Measurements from ENCODE around the gene TOMM7.
"Not testable (repeated sequence)": the region's sequence is repeated elsewhere in the genome, so short reads cannot be mapped to it uniquely, and the experiment has no call there.

Gene TOMM7

GRCh38 chr7:22850394-22850793 lies 27.7 kb upstream of the TOMM7 start:
- not testable (repeated sequence) for H3K9ac ChIP-seq (ENCODE audit: low read length); H3K27me3 ChIP-seq (ENCODE audit: control insufficient read depth, insufficient read depth, low read length); H3K4me3 ChIP-seq (ENCODE audit: low read length); H3K4me1 ChIP-seq (ENCODE audit: control insufficient read depth, insufficient read depth, low read length); H3K9me3 ChIP-seq (ENCODE audit: control insufficient read depth, low read length); H3K36me3 ChIP-seq (ENCODE audit: control insufficient read depth, insufficient read depth, low read length)

GRCh38 chr7:22849662-22850061 lies 27.0 kb upstream of the TOMM7 start:
- no peaks in the 10 kb centered on the region for H3K4me1 ChIP-seq (ENCODE audit: control insufficient read depth, insufficient read depth, low read length)
- no peak overlapping the region for H3K9ac ChIP-seq (ENCODE audit: low read length)
- no peaks in the 10 kb centered on the region for H3K9me3 ChIP-seq (ENCODE audit: control insufficient read depth, low read length)
- H3K4me3 ChIP-seq (ENCODE audit: low read length), result no peak overlapping the region
- H3K27me3 ChIP-seq (ENCODE audit: control insufficient read depth, insufficient read depth, low read length), result peaks cover 6% of the 10 kb centered on the region
- H3K36me3 ChIP-seq (ENCODE audit: control insufficient read depth, insufficient read depth, low read length), result no peaks in the 10 kb centered on the region

GRCh38 chr7:22849172-22849571 lies 26.5 kb upstream of the TOMM7 start:
- no peaks in the 10 kb centered on the region for H3K4me1 ChIP-seq (ENCODE audit: control insufficient read depth, insufficient read depth, low read length)
- no peak overlapping the region for H3K4me3 ChIP-seq (ENCODE audit: low read length)
- H3K27me3 ChIP-seq (ENCODE audit: control insufficient read depth, insufficient read depth, low read length), result peaks cover 6% of the 10 kb centered on the region
- no peaks in the 10 kb centered on the region for H3K9me3 ChIP-seq (ENCODE audit: control insufficient read depth, low read length)
- no peak overlapping the region for H3K9ac ChIP-seq (ENCODE audit: low read length)
- H3K36me3 ChIP-seq (ENCODE audit: control insufficient read depth, insufficient read depth, low read length), result no peaks in the 10 kb centered on the region

- H3K4me1 ChIP-seq (ENCODE audit: control insufficient read depth, insufficient read depth, low read length), result no peaks in the 10 kb centered on the region
- H3K9ac ChIP-seq (ENCODE audit: low read length), result no peak overlapping the region
- H3K4me3 ChIP-seq (ENCODE audit: low read length), result no peak overlapping the region
- no peaks in the 10 kb centered on the region for H3K9me3 ChIP-seq (ENCODE audit: control insufficient read depth, low read length)
- no peaks in the 10 kb centered on the region for H3K27me3 ChIP-seq (ENCODE audit: control insufficient read depth, insufficient read depth, low read length)
- H3K36me3 ChIP-seq (ENCODE audit: control insufficient read depth, insufficient read depth, low read length), result no peaks in the 10 kb centered on the region
Measured at GRCh38 chr7:22846961-22847360, 24.3 kb upstream of the TOMM7 start.

DNA sequence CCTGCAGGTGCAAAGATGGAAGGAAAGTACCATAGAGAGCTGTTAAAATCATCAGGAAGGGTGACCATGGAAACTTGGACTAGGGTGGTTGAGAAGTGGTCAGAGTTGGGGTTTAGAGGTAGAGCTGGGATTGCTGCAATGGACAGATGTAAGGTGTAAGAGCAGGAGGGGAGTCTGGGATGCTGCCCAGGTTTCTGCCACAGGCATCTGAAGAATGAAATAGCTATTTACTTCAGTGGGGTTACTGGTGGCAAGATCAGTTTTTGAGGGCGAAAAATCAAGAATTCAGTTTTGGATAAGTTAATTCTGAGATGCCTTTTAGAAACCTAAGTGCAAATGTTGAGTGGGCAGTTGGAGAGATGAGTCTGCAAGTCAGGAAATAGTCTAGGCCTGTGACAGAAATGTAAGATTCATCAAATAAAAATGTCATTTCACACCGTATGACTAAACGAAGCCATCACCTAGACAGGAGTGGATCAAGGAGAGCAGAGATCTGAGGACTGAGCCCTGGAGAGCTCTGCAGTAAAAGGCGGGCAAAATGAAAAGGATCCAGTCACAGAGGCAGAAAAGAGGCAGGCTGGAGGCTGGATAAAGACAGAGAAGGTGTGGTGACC lies 22.7 kb upstream of the TOMM7 start:
- no peaks in the 10 kb centered on the region for H3K36me3 ChIP-seq (ENCODE audit: control insufficient read depth, insufficient read depth, low read length)
- H3K4me1 ChIP-seq (ENCODE audit: control insufficient read depth, insufficient read depth, low read length), result no peaks in the 10 kb centered on the region
- no peaks in the 10 kb centered on the region for H3K9me3 ChIP-seq (ENCODE audit: control insufficient read depth, low read length)
- no peaks in the 10 kb centered on the region for H3K27me3 ChIP-seq (ENCODE audit: control insufficient read depth, insufficient read depth, low read length)
- H3K9ac ChIP-seq (ENCODE audit: low read length), result no peak overlapping the region
- H3K4me3 ChIP-seq (ENCODE audit: low read length), result no peak overlapping the region

- no peak overlapping the region for H3K9ac ChIP-seq (ENCODE audit: low read length)
- H3K9me3 ChIP-seq (ENCODE audit: control insufficient read depth, low read length), result no peaks in the 10 kb centered on the region
- H3K4me3 ChIP-seq (ENCODE audit: low read length), result no peak overlapping the region
- no peaks in the 10 kb centered on the region for H3K4me1 ChIP-seq (ENCODE audit: control insufficient read depth, insufficient read depth, low read length)
- no peaks in the 10 kb centered on the region for H3K36me3 ChIP-seq (ENCODE audit: control insufficient read depth, insufficient read depth, low read length)
- H3K27me3 ChIP-seq (ENCODE audit: control insufficient read depth, insufficient read depth, low read length), result no peaks in the 10 kb centered on the region
Measured at GRCh38 chr7:22843681-22844309, 21.1 kb upstream of the TOMM7 start.

- no peaks in the 10 kb centered on the region for H3K4me1 ChIP-seq (ENCODE audit: control insufficient read depth, insufficient read depth, low read length)
- H3K36me3 ChIP-seq (ENCODE audit: control insufficient read depth, insufficient read depth, low read length), result no peaks in the 10 kb centered on the region
- H3K4me3 ChIP-seq (ENCODE audit: low read length), result no peak overlapping the region
- no peaks in the 10 kb centered on the region for H3K27me3 ChIP-seq (ENCODE audit: control insufficient read depth, insufficient read depth, low read length)
- H3K9me3 ChIP-seq (ENCODE audit: control insufficient read depth, low read length), result no peaks in the 10 kb centered on the region
- H3K9ac ChIP-seq (ENCODE audit: low read length), result no peak overlapping the region
Measured at GRCh38 chr7:22842973-22843372, 20.3 kb upstream of the TOMM7 start.

DNA sequence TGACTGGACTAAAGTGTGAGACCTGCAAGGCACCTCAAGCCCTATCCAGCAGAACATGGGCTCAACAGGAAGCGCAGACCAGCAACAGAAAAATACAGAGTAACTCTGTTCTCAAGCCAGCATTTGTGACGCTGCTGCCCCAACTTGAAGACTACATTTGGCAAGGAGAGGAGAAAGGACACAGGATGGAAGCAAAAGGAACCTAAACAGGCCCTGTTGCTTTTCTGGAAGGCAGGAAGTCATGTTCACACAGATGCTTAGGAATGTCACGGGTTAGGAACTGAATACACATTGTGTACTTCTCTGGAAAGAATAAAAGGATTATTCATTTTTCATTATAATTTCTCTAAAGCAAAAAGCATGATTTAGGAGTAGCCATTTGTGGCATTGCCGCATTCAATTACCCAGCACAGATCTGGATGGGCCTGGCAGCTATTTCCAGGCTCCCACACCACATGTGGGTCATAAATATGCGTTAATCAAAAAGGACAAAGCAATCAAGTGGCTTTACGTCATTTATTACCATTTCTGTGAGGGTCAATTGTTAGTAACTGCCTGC lies 19.8 kb upstream of the TOMM7 start:
- Histone ChIP-seq H3K36me3 (ENCODE audit: control insufficient read depth, insufficient read depth, low read length) (no peaks in the 10 kb centered on the region), H3K4me3 (ENCODE audit: low read length) (no peak overlapping the region), H3K9ac (ENCODE audit: low read length) (no peak overlapping the region), H3K4me1 (ENCODE audit: control insufficient read depth, insufficient read depth, low read length) (no peaks in the 10 kb centered on the region), H3K27me3 (ENCODE audit: control insufficient read depth, insufficient read depth, low read length) (no peaks in the 10 kb centered on the region), H3K9me3 (ENCODE audit: control insufficient read depth, low read length) (no peaks in the 10 kb centered on the region)

DNA sequence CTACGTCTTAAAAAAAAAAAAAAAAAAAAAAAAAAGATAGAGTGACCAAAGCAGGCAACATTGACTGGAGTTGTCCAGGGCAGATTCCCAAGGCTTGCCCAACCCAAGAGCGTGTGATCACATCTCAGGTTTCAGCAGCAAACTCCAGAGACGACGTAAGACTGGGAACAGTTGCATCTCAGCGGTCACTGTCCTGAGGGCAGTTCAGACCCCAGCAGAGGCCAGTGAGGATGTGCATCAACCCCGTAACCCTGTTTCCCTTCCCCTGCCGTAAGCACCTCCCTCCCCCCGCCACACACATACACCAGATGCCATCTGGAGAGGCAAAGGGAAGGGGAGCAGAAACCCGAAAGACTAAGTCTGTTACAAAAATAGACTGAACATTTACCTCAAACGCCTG lies 19.3 kb upstream of the TOMM7 start:
- Histone ChIP-seq H3K27me3 (ENCODE audit: control insufficient read depth, insufficient read depth, low read length) (no peaks in the 10 kb centered on the region), H3K9ac (ENCODE audit: low read length) (no peak overlapping the region), H3K9me3 (ENCODE audit: control insufficient read depth, low read length) (no peaks in the 10 kb centered on the region), H3K4me3 (ENCODE audit: low read length) (no peak overlapping the region), H3K36me3 (ENCODE audit: control insufficient read depth, insufficient read depth, low read length) (no peaks in the 10 kb centered on the region), H3K4me1 (ENCODE audit: control insufficient read depth, insufficient read depth, low read length) (no peaks in the 10 kb centered on the region)

DNA sequence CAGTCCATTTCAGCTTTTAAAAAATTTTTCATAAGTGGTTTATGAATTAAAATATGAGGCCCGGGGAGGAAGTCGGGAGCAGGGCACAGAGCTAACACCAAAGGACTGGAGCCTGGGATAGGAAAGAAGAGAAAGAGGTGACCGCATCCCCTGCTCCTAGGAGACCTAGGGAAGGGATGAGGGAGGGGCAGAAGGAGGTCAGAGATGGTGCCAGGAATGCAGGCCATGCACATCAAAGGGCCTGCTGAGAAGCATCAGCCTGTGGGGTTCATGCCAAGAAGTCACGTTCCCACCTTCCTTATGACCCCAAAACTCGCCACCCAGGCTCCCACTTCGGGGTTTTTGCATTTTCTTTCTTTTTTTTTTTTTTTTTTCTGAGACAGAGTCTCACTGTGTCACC lies 14.7 kb upstream of the TOMM7 start:
- Histone ChIP-seq H3K9ac (ENCODE audit: low read length) (no peak overlapping the region), H3K36me3 (ENCODE audit: control insufficient read depth, insufficient read depth, low read length) (no peaks in the 10 kb centered on the region), H3K9me3 (ENCODE audit: control insufficient read depth, low read length) (no peaks in the 10 kb centered on the region), H3K27me3 (ENCODE audit: control insufficient read depth, insufficient read depth, low read length) (no peaks in the 10 kb centered on the region), H3K4me1 (ENCODE audit: control insufficient read depth, insufficient read depth, low read length) (no peaks in the 10 kb centered on the region), H3K4me3 (ENCODE audit: low read length) (no peak overlapping the region)

GRCh38 chr7:22836506-22836905 lies 13.9 kb upstream of the TOMM7 start:
- not testable (repeated sequence) for H3K4me1 ChIP-seq (ENCODE audit: control insufficient read depth, insufficient read depth, low read length); H3K27me3 ChIP-seq (ENCODE audit: control insufficient read depth, insufficient read depth, low read length); H3K4me3 ChIP-seq (ENCODE audit: low read length); H3K9me3 ChIP-seq (ENCODE audit: control insufficient read depth, low read length); H3K36me3 ChIP-seq (ENCODE audit: control insufficient read depth, insufficient read depth, low read length); H3K9ac ChIP-seq (ENCODE audit: low read length)

DNA sequence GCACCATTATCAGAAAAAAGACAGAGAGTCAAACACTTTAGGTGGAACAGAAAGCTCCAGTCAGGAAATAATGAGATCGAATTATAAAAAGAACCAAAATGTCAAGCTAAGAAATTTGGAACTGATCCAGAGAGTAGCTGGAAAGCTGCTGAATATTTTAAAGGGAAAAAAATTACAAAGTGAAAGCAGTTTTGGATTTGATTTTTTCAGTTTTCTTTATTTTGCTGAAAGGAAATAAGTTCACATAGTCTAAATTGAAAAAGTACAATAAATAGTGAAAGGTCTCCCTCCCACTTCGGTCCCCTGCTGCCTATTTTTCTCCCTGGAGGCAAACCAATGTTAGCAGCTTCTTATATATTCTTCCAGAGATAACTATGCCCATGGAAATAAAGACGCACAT lies 11.3 kb upstream of the TOMM7 start:
- Histone ChIP-seq H3K4me1 (ENCODE audit: control insufficient read depth, insufficient read depth, low read length) (no peaks in the 10 kb centered on the region), H3K9me3 (ENCODE audit: control insufficient read depth, low read length) (no peaks in the 10 kb centered on the region), H3K4me3 (ENCODE audit: low read length) (no peak overlapping the region), H3K36me3 (ENCODE audit: control insufficient read depth, insufficient read depth, low read length) (no peaks in the 10 kb centered on the region), H3K27me3 (ENCODE audit: control insufficient read depth, insufficient read depth, low read length) (no peaks in the 10 kb centered on the region), H3K9ac (ENCODE audit: low read length) (no peak overlapping the region)
